Activated CD8-positive, alpha-beta memory T cell treated with anti-CD3 and anti-CD28 coated beads, Interleukin-2, amount 50 U/mL, for 4 hours (primary cell): ENCODE data around the gene ZNF865.
A peak's percentile ranks its signal among the peaks of the same experiment; 100 is the strongest.
"Not testable (repeated sequence)": the region's sequence is repeated elsewhere in the genome, so short reads cannot be mapped to it uniquely, and the experiment has no call there.

ENCODE experiments used
- DNase-seq: peaks from one replicate; pipeline ENCODE4 v3.0.0-alpha.2; 2020

ZNF865 gene

GRCh38 chr19:55605637-55606470 is at the start of gene ZNF865:
Gene ZNF865, plus strand, starts transcription at chr19:55605647. Its CDS starts 7,972 bp downstream, at chr19:55613619.
- DNase-seq: peak; percentile 67

- DNase-seq: no peak
These were observed 45.8 kb upstream of the ZNF865 start for GRCh38 chr19:55559684-55560083.

GRCh38 chr19:55563261-55563690 is 42.2 kb upstream of the ZNF865 start:
- no peak for DNase-seq

GRCh38 chr19:55566823-55567222 is 38.6 kb upstream of the ZNF865 start:
- no peak for DNase-seq

GRCh38 chr19:55567708-55568328 is 37.6 kb upstream of the ZNF865 start:
- no peak for DNase-seq

GRCh38 chr19:55569477-55569876 is 36.0 kb upstream of the ZNF865 start:
- not testable (repeated sequence) for DNase-seq

GRCh38 chr19:55573929-55574328 is 31.5 kb upstream of the ZNF865 start:
- not testable (repeated sequence) for DNase-seq

- no peak for DNase-seq
These were observed 28.7 kb upstream of the ZNF865 start for GRCh38 chr19:55576746-55577145.

- no peak for DNase-seq
These were observed 27.3 kb upstream of the ZNF865 start for GRCh38 chr19:55578031-55578760.

GRCh38 chr19:55578761-55579747 is 26.4 kb upstream of the ZNF865 start:
- no peak for DNase-seq

GRCh38 chr19:55579766-55580621 is 25.5 kb upstream of the ZNF865 start:
- DNase-seq: no peak

GRCh38 chr19:55580628-55581144 is 24.8 kb upstream of the ZNF865 start, which contains the start of gene ZNF579:
Gene ZNF579, minus strand, starts transcription at chr19:55580848. Its CDS starts 1,209 bp downstream, at chr19:55579639.
- peak; percentile 72 for DNase-seq

- no peak for DNase-seq
These were observed 24.2 kb upstream of the ZNF865 start for GRCh38 chr19:55581145-55581822.

GRCh38 chr19:55581823-55582223 is 23.6 kb upstream of the ZNF865 start:
- DNase-seq: no peak

GRCh38 chr19:55582284-55582683 is 23.2 kb upstream of the ZNF865 start:
- not testable (repeated sequence) for DNase-seq

- not testable (repeated sequence) for DNase-seq
These were observed 21.6 kb upstream of the ZNF865 start for GRCh38 chr19:55583897-55584296.

- no peak for DNase-seq
These were observed 20.6 kb upstream of the ZNF865 start for GRCh38 chr19:55584871-55585270.

- DNase-seq: peak; percentile 53
These were observed 19.6 kb upstream of the ZNF865 start for GRCh38 chr19:55585658-55586339.

GRCh38 chr19:55586976-55587668 is 18.3 kb upstream of the ZNF865 start:
- peak; percentile 90 for DNase-seq
